Peyer's patch (tissue), 4 donors: ENCODE data around the gene SHISA2. TPM values are rescaled to one million over a fixed set of nuclear protein-coding genes. Genes with fewer than 3 reads are reported as not detected.
"Not testable (repeated sequence)": the region's sequence is repeated elsewhere in the genome, so short reads cannot be mapped to it uniquely, and the experiment has no call there.

Experiments
- DNase-seq, 3 donors: peaks; one replicate each; pipeline ENCODE4 v3.0.0-alpha.2; 2017 to 2019
- H3K27ac ChIP-seq, 4 donors: fragments of 200-600 bp; sonication (generic); one replicate each; pipeline ENCODE4 v1.5.1; 2016 to 2019
- H3K27me3 ChIP-seq, 2 donors: fragments of 200-600 bp; sonication (generic); one replicate each; pipeline ENCODE4 v1.5.1; 2019
- H3K36me3 ChIP-seq, 3 donors: fragments of 200-600 bp; sonication (generic); one replicate each; pipeline ENCODE4 v1.5.1; 2016 to 2019
- H3K4me1 ChIP-seq, 4 donors: fragments of 200-600 bp; sonication (generic); one replicate each; pipeline ENCODE4 v1.5.1; 2016 to 2019
- H3K4me3 ChIP-seq, 4 donors: fragments of 200-600 bp; sonication (generic); 1 replicate in 3 of 4; 2 replicates in 1 of 4; pipeline ENCODE4 v1.5.1; 2016 to 2019; ENCODE audit warnings: mild to moderate bottlenecking in 1 of 4
- H3K9me3 ChIP-seq, 4 donors: fragments of 200-600 bp; sonication (generic); one replicate each; pipeline ENCODE4 v1.5.1; 2016 to 2019; ENCODE audit warnings: mild to moderate bottlenecking in 1 of 4
- CTCF ChIP-seq, 6 experiments: fragments of 450-650 bp in 4 of 6; fragments of 200-600 bp in 2 of 6; sonication (generic) in 1 of 6; IDR thresholded peaks; one replicate each; pipeline ENCODE4 v1.5.1; 2017 to 2019; ENCODE audit warnings: antibody characterized with exemption in 6 of 6, mild to moderate bottlenecking in 3 of 6, moderate library complexity in 1 of 6
- POLR2A ChIP-seq, 2 donors: fragments of 450-650 bp; IDR thresholded peaks; one replicate each; pipeline ENCODE4 v1.5.1; 2017; ENCODE audit warnings: antibody characterized with exemption in 2 of 2, mild to moderate bottlenecking in 2 of 2, moderate library complexity in 2 of 2
- total RNA-seq, 4 donors: library from RNA; depleted of rRNA; stranded (reverse); fragments of >200 nt; gene quantifications; one replicate each; pipeline ENCODE4 v1.1.0, GENCODE V29; 2016

The SHISA2 gene
- total RNA-seq, 4 donors from 2014 or later: 0.47 TPM; not detected in 3

- not testable (repeated sequence) for H3K4me1 ChIP-seq, H3K27ac ChIP-seq, H3K9me3 ChIP-seq, H3K27me3 ChIP-seq, H3K36me3 ChIP-seq, H3K4me3 ChIP-seq, DNase-seq
- TF ChIP-seq CTCF (IDR thresholded peaks at IDR 0.05): peak in 3 of 6 experiments; percentile 8 to 30 (median 19)
Measured at GRCh38 chr13:26072335-26072734, 20.5 kb upstream of the SHISA2 start.

- Histone ChIP-seq H3K36me3 (no peaks in the 10 kb centered on the region), H3K4me1 (no peaks in the 10 kb centered on the region), H3K27me3 (no peaks in the 10 kb centered on the region), H3K27ac (no peak overlapping the region), H3K9me3 (no peaks in the 10 kb centered on the region), H3K4me3 (no peak overlapping the region)
- no peak for DNase-seq
- TF ChIP-seq CTCF (IDR thresholded peaks at IDR 0.05): no peak
- TF ChIP-seq POLR2A (IDR thresholded peaks at IDR 0.05): no peak
Measured at GRCh38 chr13:26071691-26072090, 19.9 kb upstream of the SHISA2 start.

GRCh38 chr13:26069642-26070041, 17.8 kb upstream of the SHISA2 start:
- H3K27ac ChIP-seq, DNase-seq, H3K4me3 ChIP-seq, H3K27me3 ChIP-seq, H3K9me3 ChIP-seq, H3K4me1 ChIP-seq, H3K36me3 ChIP-seq: not testable (repeated sequence)

GRCh38 chr13:26068372-26068771, 16.6 kb upstream of the SHISA2 start:
- H3K27ac ChIP-seq, H3K4me3 ChIP-seq, H3K27me3 ChIP-seq, H3K36me3 ChIP-seq, DNase-seq, H3K9me3 ChIP-seq, H3K4me1 ChIP-seq: not testable (repeated sequence)

GRCh38 chr13:26067601-26068000, 15.8 kb upstream of the SHISA2 start:
- no peak for TF ChIP-seq POLR2A (IDR thresholded peaks at IDR 0.05)
- TF ChIP-seq CTCF (IDR thresholded peaks at IDR 0.05): no peak
- H3K4me3 ChIP-seq: no peak overlapping the region
- no peaks in the 10 kb centered on the region for H3K36me3 ChIP-seq
- DNase-seq: no peak
- H3K27me3 ChIP-seq: no peaks in the 10 kb centered on the region
- H3K9me3 ChIP-seq: no peaks in the 10 kb centered on the region
- H3K27ac ChIP-seq: no peak overlapping the region
- H3K4me1 ChIP-seq: no peaks in the 10 kb centered on the region

- H3K4me3 ChIP-seq, H3K27me3 ChIP-seq, DNase-seq, H3K9me3 ChIP-seq, H3K36me3 ChIP-seq, H3K27ac ChIP-seq, H3K4me1 ChIP-seq: not testable (repeated sequence)
Measured at GRCh38 chr13:26066492-26066891, 14.7 kb upstream of the SHISA2 start.

GRCh38 chr13:26062853-26063444, 11.1 kb upstream of the SHISA2 start:
- TF ChIP-seq POLR2A (IDR thresholded peaks at IDR 0.05) (no peak), CTCF (IDR thresholded peaks at IDR 0.05) (peak in 5 of 6 experiments; percentile 9 to 59 (median 45))
- H3K4me1 ChIP-seq: no peaks in the 10 kb centered on the region
- no peak for DNase-seq
- H3K36me3 ChIP-seq: no peaks in the 10 kb centered on the region
- H3K4me3 ChIP-seq: no peak overlapping the region
- no peaks in the 10 kb centered on the region for H3K9me3 ChIP-seq
- no peak overlapping the region for H3K27ac ChIP-seq
- H3K27me3 ChIP-seq: no peaks in the 10 kb centered on the region
